SK-N-SH treated with all-trans-retinoic acid at 6 μM for 48 hours (cell line): ENCODE results near the gene SULT1A2.
A peak's percentile ranks its signal among the peaks of the same experiment; 100 is the strongest.

Experiments
- ATAC-seq: fragments of 200-7000 bp; cut with Tn5 transposase; 3 replicates; pipeline ENCODE4 v1.9.1; 2020; ENCODE audit warnings: mild to moderate bottlenecking, moderate library complexity
- ARNTL ChIP-seq: fragments of 450-650 bp; formaldehyde crosslinking; IDR thresholded peaks from 2 replicates; pipeline ENCODE4 v1.5.0; 2020; ENCODE audit warnings: low read depth, mild to moderate bottlenecking, moderate library complexity, borderline replicate concordance
- BACH2 ChIP-seq: fragments of 250-450 bp; sonication (Bioruptor Pico); IDR thresholded peaks from 2 replicates; pipeline ENCODE4 v1.9.0; 2021; ENCODE audit warnings: mild to moderate bottlenecking, borderline replicate concordance
- CSDC2 ChIP-seq: fragments of 250-450 bp; sonication (Bioruptor Pico); IDR thresholded peaks from 2 replicates; pipeline ENCODE4 v1.5.0; 2020; ENCODE audit warnings: mild to moderate bottlenecking, moderate library complexity
- ESRRG ChIP-seq: fragments of 250-450 bp; sonication (Bioruptor Pico); IDR thresholded peaks from 2 replicates; pipeline ENCODE4 v1.6.1; 2021; ENCODE audit warnings: mild to moderate bottlenecking
- GLIS3 ChIP-seq: fragments of 250-450 bp; sonication (Bioruptor Pico); IDR thresholded peaks from 2 replicates; pipeline ENCODE4 v1.5.0; 2020; ENCODE audit warnings: mild to moderate bottlenecking, moderate library complexity
- ISL1 ChIP-seq: fragments of 250-450 bp; sonication (Bioruptor Pico); IDR thresholded peaks from 2 replicates; pipeline ENCODE4 v2.1.2; 2022; ENCODE audit warnings: mild to moderate bottlenecking, moderate library complexity
- OSR1 ChIP-seq: fragments of 250-450 bp; sonication (Bioruptor Pico); IDR thresholded peaks from 2 replicates; pipeline ENCODE4 v1.8.0; 2022; ENCODE audit warnings: moderate library complexity, mild to moderate bottlenecking, inconsistent platforms
- PPARA ChIP-seq: fragments of 250-450 bp; sonication (Bioruptor Pico); IDR thresholded peaks from 2 replicates; pipeline ENCODE4 v1.5.0; 2020; ENCODE audit warnings: mild to moderate bottlenecking, borderline replicate concordance
- SNAI2 ChIP-seq: fragments of 250-450 bp; sonication (Bioruptor Pico); IDR thresholded peaks from 2 replicates; pipeline ENCODE4 v1.5.0; 2020; ENCODE audit warnings: mild to moderate bottlenecking, moderate library complexity
- TCF4 ChIP-seq: fragments of 250-450 bp; sonication (Bioruptor Pico); IDR thresholded peaks from 2 replicates; pipeline ENCODE4 v1.8.0; 2021; ENCODE audit warnings: mild to moderate bottlenecking, moderate library complexity, borderline replicate concordance
- TOX ChIP-seq: fragments of 250-450 bp; sonication (Bioruptor Pico); IDR thresholded peaks from 2 replicates; pipeline ENCODE4 v1.8.0; 2021; ENCODE audit warnings: mild to moderate bottlenecking, moderate library complexity, borderline replicate concordance
- ZC3H10 ChIP-seq: fragments of 250-450 bp; sonication (Bioruptor Pico); IDR thresholded peaks from 2 replicates; pipeline ENCODE4 v1.5.1; 2021; ENCODE audit warnings: mild to moderate bottlenecking, moderate library complexity
- ZFP3 ChIP-seq: fragments of 250-450 bp; sonication (Bioruptor Pico); IDR thresholded peaks from 2 replicates; pipeline ENCODE4 v1.5.0; 2020; ENCODE audit warnings: mild to moderate bottlenecking, moderate library complexity
- ZFP30 ChIP-seq: fragments of 450-650 bp; formaldehyde crosslinking; IDR thresholded peaks from 2 replicates; pipeline ENCODE4 v1.5.0; 2022; ENCODE audit warnings: mild to moderate bottlenecking, moderate library complexity
- ZNF565 ChIP-seq: fragments of 450-650 bp; formaldehyde crosslinking; conservative IDR thresholded peaks from 2 replicates; pipeline ENCODE4 v1.5.0; 2020; ENCODE audit warnings: low read depth, mild to moderate bottlenecking, moderate library complexity
- ZNF70 ChIP-seq: fragments of 450-650 bp; formaldehyde crosslinking; IDR thresholded peaks from 2 replicates; pipeline ENCODE4 v1.5.0; 2020; ENCODE audit warnings: mild to moderate bottlenecking, moderate library complexity
- ZNF8 ChIP-seq: fragments of 450-650 bp; formaldehyde crosslinking; IDR thresholded peaks from 2 replicates; pipeline ENCODE4 v1.5.0; 2020; ENCODE audit warnings: mild to moderate bottlenecking, moderate library complexity
- TF ChIP-seq, protein P1 (sequence below): fragments of 250-450 bp; sonication (Bioruptor Pico); IDR thresholded peaks from 2 replicates; pipeline ENCODE4 v1.5.1; 2020; ENCODE audit warnings: low read depth, mild to moderate bottlenecking, moderate library complexity
- TF ChIP-seq, protein P2 (sequence below): fragments of 250-450 bp; sonication (Bioruptor Pico); IDR thresholded peaks from 2 replicates; pipeline ENCODE4 v1.8.0; 2021; ENCODE audit warnings: low read depth, mild to moderate bottlenecking, moderate library complexity, borderline replicate concordance
- TF ChIP-seq, protein P3 (sequence below): fragments of 250-450 bp; sonication (Bioruptor Pico); IDR thresholded peaks from 2 replicates; pipeline ENCODE4 v1.5.1; 2021; ENCODE audit warnings: mild to moderate bottlenecking, moderate library complexity
- TF ChIP-seq, protein P4 (sequence below): fragments of 250-450 bp; sonication (Bioruptor Pico); IDR thresholded peaks from 2 replicates; pipeline ENCODE4 v1.5.0; 2020; ENCODE audit warnings: mild to moderate bottlenecking, moderate library complexity

The SULT1A2 gene

DNA sequence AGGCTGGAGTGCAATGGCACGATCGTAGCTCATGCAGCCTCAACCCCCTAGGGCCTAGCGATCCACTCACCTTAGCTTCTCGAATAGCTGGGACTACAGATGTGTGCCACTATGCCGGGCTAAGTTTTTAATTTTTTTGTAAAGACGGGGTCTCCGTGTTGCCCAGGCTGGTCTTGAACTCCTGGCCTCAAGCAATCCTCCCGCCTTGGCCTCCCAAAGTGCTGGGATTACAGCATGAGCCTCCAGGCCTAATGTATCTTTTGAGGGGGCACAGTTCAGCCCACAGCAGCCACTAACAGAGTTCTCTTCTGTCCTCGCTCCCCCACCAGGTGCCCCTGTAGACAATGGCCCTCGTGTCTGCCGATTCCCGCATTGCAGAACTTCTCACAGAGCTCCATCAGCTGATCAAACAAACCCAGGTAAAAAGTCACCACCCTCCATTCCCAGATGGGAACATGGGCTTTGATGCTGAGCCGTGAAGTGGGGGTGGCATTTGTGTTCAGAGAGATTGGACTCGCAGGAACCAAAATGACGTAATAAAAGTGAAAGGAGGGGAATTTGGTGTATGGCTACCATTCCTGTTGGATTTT, 16.0 kb downstream of the SULT1A2 start:
- TF ChIP-seq, protein P1, sequence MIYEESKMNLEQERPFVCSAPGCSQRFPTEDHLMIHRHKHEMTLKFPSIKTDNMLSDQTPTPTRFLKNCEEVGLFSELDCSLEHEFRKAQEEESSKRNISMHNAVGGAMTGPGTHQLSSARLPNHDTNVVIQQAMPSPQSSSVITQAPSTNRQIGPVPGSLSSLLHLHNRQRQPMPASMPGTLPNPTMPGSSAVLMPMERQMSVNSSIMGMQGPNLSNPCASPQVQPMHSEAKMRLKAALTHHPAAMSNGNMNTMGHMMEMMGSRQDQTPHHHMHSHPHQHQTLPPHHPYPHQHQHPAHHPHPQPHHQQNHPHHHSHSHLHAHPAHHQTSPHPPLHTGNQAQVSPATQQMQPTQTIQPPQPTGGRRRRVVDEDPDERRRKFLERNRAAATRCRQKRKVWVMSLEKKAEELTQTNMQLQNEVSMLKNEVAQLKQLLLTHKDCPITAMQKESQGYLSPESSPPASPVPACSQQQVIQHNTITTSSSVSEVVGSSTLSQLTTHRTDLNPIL (CRISPR knock-in tag): no peak
- TF ChIP-seq BACH2 (no peak), SNAI2 (CRISPR knock-in tag) (no peak), ZFP30 (no peak), ISL1 (CRISPR knock-in tag) (no peak), ZFP3 (no peak), ZC3H10 (CRISPR knock-in tag) (no peak), ESRRG (CRISPR knock-in tag) (no peak)
- TF ChIP-seq, all 23 proteins: peak for 0
- ATAC-seq: no peak

DNA sequence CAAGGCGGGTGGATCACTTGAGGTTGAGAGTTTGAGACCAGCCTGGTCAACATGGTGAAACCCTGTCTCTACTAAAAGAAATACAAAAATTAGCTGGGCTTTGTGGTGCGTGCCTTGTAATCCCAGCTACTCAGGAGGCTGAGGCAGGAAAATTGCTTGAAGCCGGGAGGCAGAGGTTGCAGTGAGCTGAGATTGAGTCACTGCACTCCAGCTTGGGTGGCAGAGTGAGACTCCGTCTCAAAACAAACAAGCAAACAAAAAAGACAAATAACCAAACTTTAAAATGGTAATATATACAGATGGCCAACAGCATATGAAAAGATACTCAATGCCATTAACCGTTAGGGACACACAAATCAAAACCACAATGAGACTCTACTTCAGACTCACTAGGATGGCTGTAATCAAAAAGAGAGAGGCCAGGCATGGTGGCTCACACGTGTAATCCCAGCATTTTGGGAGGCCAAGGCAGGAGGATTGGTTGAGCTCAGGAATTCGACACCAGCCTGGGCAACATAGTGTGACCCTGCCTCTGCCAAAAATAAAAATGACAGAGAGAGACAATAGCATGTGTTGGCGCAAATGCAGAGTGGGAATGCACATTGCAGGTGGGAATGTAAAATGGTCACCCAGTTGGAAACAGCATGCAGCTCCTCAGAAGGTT, 21.3 kb downstream of the SULT1A2 start:
- TF ChIP-seq ESRRG (CRISPR knock-in tag): no peak
- TF ChIP-seq BACH2: no peak
- no peak for TF ChIP-seq SNAI2 (CRISPR knock-in tag)
- TF ChIP-seq ISL1 (CRISPR knock-in tag): no peak
- TF ChIP-seq, protein P2, sequence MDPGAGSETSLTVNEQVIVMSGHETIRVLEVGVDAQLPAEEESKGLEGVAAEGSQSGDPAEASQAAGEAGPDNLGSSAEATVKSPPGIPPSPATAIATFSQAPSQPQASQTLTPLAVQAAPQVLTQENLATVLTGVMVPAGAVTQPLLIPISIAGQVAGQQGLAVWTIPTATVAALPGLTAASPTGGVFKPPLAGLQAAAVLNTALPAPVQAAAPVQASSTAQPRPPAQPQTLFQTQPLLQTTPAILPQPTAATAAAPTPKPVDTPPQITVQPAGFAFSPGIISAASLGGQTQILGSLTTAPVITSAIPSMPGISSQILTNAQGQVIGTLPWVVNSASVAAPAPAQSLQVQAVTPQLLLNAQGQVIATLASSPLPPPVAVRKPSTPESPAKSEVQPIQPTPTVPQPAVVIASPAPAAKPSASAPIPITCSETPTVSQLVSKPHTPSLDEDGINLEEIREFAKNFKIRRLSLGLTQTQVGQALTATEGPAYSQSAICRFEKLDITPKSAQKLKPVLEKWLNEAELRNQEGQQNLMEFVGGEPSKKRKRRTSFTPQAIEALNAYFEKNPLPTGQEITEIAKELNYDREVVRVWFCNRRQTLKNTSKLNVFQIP: no peak
- TF ChIP-seq CSDC2 (CRISPR knock-in tag): no peak
- TF ChIP-seq, protein P3, sequence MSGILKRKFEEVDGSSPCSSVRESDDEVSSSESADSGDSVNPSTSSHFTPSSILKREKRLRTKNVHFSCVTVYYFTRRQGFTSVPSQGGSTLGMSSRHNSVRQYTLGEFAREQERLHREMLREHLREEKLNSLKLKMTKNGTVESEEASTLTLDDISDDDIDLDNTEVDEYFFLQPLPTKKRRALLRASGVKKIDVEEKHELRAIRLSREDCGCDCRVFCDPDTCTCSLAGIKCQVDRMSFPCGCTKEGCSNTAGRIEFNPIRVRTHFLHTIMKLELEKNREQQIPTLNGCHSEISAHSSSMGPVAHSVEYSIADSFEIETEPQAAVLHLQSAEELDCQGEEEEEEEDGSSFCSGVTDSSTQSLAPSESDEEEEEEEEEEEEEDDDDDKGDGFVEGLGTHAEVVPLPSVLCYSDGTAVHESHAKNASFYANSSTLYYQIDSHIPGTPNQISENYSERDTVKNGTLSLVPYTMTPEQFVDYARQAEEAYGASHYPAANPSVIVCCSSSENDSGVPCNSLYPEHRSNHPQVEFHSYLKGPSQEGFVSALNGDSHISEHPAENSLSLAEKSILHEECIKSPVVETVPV: no peak
- TF ChIP-seq ARNTL (CRISPR knock-in tag): no peak
- no peak for TF ChIP-seq GLIS3 (CRISPR knock-in tag)
- no peak for TF ChIP-seq ZNF565 (CRISPR knock-in tag)
- no peak for TF ChIP-seq OSR1
- TF ChIP-seq TOX (CRISPR knock-in tag): no peak
- no peak for TF ChIP-seq ZFP30

DNA sequence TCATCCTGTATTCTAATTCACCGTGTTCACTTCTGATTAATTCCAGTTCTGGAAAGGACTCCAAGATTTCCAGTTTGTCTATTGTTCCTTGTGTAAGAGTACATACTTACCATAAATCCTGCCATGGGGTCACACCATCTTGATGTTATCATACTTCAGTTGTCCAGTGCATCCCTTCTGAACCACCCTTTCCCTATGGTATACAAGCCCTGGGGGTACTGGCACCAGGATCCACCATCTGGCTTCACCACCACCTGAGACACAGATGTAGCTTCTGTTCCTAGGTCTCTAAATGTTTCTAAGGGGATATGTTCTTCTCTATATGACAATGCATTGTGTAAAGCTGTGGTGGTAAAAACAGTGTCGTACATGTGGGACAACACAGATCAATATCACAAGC, 21.9 kb downstream of the SULT1A2 start:
- ATAC-seq: no peak
- TF ChIP-seq TCF4 (peak; percentile 22; the same call in 1 of the 2 replicates), ZNF8 (CRISPR knock-in tag) (peak; percentile 94), ZNF70 (no peak), OSR1 (no peak)

More for the DNA sequence above, 21.3 kb downstream of the SULT1A2 start:
- no peak for ATAC-seq

DNA sequence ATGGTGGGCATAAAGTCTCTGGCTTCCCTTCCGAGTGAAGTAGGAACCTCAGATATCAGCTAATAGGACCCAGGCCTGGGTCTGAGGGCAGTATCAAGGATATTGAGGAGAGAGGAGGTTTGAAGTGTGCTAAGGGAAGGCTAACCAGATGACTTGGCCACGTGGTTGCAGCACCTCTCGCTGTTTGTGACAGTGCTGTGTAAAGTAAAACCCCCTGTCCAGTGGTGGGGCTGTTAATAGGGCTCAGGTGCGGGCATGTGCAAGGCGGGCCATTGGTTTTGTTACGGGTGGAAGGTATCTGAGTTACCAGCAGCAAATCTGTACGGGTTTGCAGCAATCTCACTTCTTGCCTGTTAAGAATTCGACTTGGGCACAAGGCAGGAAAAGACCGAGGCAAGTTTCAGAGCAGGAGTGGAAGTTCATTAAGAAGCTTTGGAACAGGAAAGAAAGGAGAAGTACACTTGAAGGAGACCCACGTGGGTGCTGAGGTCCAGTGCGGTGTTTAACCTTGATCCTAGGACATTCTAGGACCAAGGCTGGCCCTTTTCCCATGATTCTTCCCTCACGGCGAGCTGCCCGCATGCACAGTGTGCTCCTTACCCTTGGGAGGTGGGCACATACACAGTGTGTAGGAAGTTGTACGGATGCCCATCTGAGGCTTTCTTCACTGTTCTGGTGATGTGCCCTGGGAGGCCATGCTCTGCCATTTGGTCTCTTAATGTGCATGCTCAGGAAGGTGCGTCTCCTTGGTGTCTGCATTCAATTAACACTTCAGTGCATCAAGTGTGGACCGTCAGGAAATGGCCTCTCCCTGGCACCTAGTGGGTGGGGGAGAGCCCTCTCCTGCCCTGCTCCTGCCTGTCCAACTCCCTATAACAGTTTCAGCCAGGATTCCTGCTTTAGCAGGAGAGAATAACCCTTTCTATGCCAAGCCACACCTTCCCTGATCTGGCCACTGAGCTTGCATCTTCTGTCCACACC, 22.8 kb downstream of the SULT1A2 start:
- ATAC-seq: no peak
- TF ChIP-seq BACH2: no peak
- TF ChIP-seq ZC3H10 (CRISPR knock-in tag): no peak
- TF ChIP-seq OSR1: no peak
- TF ChIP-seq, protein P4, sequence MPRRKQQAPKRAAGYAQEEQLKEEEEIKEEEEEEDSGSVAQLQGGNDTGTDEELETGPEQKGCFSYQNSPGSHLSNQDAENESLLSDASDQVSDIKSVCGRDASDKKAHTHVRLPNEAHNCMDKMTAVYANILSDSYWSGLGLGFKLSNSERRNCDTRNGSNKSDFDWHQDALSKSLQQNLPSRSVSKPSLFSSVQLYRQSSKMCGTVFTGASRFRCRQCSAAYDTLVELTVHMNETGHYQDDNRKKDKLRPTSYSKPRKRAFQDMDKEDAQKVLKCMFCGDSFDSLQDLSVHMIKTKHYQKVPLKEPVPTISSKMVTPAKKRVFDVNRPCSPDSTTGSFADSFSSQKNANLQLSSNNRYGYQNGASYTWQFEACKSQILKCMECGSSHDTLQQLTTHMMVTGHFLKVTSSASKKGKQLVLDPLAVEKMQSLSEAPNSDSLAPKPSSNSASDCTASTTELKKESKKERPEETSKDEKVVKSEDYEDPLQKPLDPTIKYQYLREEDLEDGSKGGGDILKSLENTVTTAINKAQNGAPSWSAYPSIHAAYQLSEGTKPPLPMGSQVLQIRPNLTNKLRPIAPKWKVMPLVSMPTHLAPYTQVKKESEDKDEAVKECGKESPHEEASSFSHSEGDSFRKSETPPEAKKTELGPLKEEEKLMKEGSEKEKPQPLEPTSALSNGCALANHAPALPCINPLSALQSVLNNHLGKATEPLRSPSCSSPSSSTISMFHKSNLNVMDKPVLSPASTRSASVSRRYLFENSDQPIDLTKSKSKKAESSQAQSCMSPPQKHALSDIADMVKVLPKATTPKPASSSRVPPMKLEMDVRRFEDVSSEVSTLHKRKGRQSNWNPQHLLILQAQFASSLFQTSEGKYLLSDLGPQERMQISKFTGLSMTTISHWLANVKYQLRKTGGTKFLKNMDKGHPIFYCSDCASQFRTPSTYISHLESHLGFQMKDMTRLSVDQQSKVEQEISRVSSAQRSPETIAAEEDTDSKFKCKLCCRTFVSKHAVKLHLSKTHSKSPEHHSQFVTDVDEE: no peak
- no peak for TF ChIP-seq ZFP30
- TF ChIP-seq, protein P2: no peak
- TF ChIP-seq PPARA (CRISPR knock-in tag): no peak
